RCC 7860 (cell line): ENCODE data around the gene TMC8.
"Not testable (repeated sequence)": the region's sequence is repeated elsewhere in the genome, so short reads cannot be mapped to it uniquely, and the experiment has no call there.

Experiments
- DNase-seq: peaks from one replicate; pipeline ENCODE4 v3.0.0-alpha.2; 2015; ENCODE audit warnings: low spot score
- FAIRE-seq: peaks from 2 replicates; lab custom pipeline; 2012; peaks lifted over from hg19 to GRCh38; lab: Jason Lieb, UNC

Gene TMC8

DNA sequence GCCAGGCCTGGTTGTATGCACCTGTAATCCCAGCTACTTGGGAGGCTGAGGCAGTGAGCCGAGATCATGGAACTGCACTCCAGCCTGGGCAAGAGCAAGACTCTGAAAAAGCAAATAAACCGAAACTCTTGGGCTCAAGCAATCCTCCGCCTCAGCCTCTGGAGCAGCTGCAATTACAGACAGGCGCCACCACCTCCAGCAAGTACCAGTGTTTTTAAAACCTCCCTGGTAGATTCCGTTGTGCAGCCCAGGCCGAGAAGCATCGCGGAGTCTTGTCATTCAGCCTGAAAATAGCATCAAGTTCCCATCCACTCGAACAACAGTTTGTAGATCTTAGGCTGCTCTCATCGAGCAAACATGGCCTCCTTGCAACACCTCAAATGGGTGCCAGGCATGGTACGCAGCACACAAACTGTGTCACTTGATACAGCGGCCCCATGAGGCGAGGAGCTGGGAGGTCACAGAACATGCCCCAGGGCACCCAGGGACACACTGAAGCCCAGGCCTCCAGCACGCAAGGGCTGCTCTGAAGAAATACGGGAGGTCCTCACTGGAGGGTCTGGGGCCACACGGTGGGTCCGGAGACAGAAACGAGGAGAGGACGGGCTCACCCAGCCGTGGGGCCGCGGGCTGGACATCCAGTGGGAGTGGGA lies 20.1 kb upstream of the TMC8 start:
- no peak for DNase-seq
- no peak for FAIRE-seq

DNA sequence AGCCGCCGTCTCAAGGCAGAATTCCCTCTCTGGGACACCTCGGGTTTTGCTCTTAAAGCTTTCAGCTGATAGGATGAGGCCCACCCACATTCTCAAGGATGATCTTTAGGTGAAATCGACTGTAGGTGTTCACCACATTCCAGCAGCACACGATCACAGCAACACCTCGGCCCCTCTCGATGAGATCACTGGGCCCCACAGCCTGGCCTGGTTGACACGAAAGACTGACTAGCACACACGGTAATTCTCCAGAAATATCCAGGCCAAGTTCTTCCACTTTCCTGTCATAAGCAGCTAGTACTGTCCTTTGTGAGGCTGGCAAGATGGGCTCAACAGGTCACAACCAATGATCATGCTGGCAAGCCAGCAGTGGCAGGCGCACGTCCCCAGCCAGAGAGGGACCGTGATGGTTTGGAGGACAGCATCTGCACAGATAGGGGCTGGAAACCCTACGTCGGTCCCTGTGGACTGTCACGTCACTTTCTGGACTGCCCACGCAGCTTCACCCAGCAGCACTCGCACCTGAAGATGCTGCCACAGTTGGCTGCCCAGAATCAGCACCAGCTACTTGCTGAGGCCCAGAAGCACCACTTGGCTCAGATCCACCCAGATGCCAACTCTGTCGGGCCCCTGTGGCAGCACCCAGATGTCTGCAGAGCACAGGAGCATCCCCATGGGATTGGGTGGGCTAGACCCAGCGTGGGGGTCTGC lies 19.4 kb upstream of the TMC8 start:
- no peak for DNase-seq
- FAIRE-seq: no peak

- no peak for FAIRE-seq
- no peak for DNase-seq
Observed at GRCh38 chr17:78111727-78112517, 18.6 kb upstream of the TMC8 start.

- DNase-seq: peak; percentile 34
- FAIRE-seq: no peak
Observed at GRCh38 chr17:78112518-78113471, 17.8 kb upstream of the TMC8 start.

- FAIRE-seq (no peak), DNase-seq (peak; percentile 16)
Observed at GRCh38 chr17:78113804-78114785, 16.5 kb upstream of the TMC8 start.

GRCh38 chr17:78114831-78115723 lies 15.5 kb upstream of the TMC8 start:
- no peak for FAIRE-seq
- DNase-seq: no peak

DNA sequence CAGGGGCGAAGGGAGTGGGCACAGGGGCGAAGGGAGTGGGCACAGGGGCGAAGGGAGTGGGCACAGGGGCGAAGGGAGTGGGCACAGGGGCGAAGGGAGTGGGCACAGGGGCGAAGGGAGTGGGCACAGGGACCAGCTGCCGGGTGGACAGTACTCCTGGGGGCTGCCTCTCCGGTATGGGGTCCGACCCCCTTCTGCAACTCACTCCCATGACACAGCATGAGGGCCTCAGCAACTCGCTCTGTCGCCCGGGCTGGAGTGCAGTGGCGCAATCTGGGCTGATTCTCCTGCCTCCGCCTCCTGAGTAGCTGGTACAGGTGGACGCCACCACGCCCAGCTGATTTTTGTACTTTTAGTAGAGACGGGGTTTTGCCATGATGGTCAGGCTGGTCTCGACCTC lies 14.8 kb upstream of the TMC8 start:
- not testable (repeated sequence) for DNase-seq, FAIRE-seq

GRCh38 chr17:78116411-78116810 lies 14.2 kb upstream of the TMC8 start:
- DNase-seq (no peak), FAIRE-seq (no peak)

DNA sequence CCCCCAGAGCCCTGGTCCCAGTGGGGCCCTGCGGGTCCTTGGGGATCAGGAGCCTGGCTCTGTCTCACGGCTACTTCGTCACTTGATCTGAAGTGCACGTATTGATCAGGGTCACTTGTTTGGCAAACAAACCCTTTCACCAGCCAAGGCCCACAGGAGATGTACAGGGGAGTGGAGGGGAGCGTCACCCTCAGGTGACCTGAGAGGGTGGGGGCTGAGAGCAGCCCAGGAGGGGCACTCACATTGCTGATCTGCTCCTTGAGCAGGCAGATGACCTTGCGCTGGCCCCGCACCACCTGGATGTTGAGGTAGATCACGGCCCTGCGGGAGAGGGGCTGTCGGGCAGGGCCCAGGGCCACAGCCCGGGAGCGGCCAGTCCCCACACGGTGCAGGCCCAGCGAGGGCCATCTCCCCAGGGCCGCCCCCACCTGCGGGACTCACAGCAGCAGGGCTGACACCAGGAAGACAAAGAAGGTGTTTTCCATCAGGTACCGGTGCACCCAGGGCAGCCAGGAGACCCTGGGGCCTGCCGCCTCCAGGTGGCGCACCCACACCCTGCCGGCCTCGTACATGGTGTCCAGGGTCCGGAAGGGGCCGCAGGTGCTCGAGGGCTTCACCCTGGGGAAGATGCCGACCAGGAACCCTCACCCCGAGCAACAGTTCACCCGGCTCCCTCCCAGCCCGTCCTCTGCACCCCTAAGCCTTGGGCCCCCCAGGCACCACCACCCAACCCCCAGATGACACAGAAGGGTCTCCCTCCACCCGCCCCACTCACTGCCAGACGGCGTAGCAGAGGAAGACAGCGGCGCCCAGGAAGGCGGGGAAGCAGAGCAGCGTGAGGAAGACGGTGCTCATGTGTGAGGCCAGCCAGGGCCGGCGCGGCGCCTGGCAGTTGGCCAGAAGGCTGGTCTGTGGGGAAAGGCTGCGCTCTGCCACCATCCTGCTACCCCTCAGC lies 13.3 kb upstream of the TMC8 start:
- no peak for FAIRE-seq

DNA sequence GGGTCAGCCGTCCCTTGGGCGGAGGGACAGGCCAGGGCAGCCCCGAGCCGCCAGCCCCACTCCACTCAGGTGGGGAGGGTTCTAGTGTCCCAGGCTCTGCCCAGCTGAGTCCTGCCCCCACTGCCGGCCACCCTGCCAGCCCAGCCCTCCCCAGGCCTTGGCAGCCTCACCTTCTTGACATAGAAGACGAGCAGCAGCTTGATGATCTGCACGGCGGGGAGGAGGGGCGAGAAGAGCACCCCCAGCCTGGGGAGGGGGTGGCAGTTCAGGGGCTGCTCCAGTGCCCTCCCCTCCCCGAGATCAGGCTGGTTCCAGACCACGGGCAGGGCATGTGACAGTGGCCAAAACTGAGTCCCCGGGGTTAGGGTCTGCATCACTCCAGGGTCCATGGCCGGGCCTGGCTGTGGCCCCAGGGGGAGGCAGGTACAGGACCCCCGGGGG lies 11.8 kb upstream of the TMC8 start:
- DNase-seq (no peak), FAIRE-seq (no peak)

More for the DNA sequence above, 13.3 kb upstream of the TMC8 start:
- no peak for DNase-seq

DNA sequence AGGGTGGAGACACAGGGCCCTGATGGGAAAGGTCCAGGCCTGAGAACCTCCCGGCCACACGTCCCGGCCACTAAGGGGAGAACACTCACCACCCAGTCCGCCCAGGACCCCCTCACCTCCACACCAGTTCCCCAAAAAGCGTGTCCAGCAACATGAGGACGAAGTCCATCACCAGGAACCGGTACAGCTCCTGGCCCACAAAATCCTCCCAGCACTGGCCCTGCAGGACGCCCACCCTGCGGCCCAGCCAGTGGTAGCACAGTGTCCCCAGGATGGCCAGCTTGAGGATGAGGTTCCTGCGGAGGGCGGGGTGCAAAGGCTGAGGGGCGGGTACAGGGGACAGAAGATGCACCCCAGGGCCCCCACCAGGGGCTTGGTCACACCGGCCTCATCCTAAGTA lies 10.0 kb upstream of the TMC8 start:
- DNase-seq (no peak), FAIRE-seq (no peak)

- DNase-seq (no peak), FAIRE-seq (no peak)
Observed at GRCh38 chr17:78120971-78121800, 9.4 kb upstream of the TMC8 start.

DNA sequence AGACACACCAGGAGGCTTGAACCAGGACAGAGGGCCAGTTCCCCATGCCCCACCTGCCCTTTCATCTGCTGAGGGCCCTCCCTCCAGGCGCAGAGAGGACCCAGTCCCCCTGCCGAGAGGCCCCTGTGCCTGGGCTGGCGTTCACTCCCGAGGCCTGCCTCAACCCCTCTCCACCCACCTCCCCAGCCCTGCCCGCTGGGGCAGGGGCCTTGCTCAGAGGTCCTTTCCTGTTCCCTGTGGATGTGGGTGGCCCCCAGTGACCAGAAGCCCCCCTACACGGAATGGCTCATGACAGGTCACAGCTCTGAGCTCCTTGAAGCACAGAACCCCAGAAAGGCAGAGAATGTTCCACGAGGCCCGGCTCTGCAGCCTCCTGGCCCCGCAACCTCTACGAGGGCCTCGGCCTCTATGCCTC lies 8.8 kb upstream of the TMC8 start:
- no peak for FAIRE-seq
- DNase-seq: no peak

- FAIRE-seq (no peak), DNase-seq (no peak)
Observed at GRCh38 chr17:78122216-78122930, 8.2 kb upstream of the TMC8 start.

DNA sequence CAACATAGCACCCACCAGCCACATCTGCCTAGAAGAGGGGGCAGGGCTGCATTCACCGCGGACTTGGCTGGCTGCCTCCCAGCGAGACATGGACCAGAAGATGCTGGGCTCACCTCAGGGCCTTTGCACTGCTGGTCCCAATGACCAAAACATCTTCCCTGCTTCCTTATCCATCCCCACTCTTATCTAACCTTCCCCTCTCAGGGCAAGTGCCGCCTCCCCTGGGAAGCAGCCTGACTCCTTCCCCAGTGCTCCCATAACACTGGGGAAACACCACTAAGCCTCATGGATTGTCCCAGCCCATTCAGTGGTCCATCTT lies 7.7 kb upstream of the TMC8 start:
- FAIRE-seq (no peak), DNase-seq (no peak)
